GM12874 (cell line): ENCODE results near the gene SP8.

Experiments
- TF ChIP-seq, protein P1 (sequence below): IDR thresholded peaks from 2 replicates; pipeline ENCODE4 v1.5.1; 2011; ENCODE audit warnings: low read depth, mild to moderate bottlenecking, control low read depth, low read length, moderate library complexity; ENCODE audit not compliant: insufficient read depth

The SP8 gene

DNA sequence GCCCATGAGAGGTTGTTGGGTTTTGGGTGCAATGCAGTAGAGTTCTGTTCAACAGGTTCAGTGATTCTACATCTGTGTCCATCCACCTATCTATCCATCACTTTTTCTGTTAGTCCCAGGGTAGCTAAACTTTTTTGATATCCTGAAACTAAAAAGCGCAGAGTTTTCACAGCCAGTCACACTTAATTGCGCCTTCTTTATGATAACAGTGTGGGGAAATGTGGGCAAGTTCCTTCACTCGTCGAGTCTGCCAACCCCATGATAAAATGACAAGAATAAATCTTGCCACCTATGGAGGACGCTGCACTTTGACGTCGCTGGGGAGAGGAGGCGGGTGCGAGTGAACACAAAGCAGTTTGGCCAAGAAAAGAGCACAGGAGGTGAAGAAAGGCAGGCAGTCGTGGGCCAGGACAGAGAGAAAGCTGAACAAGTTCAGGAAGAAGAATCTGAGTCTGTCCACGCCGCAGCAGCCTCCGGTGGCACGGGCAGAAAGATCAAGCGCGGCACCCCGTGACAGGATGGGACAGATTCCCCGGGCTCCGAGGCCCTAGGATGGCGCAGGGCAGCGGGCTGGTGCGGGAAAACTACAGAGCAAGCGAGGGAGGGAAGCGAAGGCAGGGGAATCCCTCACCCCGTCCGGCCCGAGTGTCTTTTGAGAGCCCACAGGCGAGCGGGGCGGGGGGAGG lies 9.2 kb downstream of the SP8 start:
- TF ChIP-seq, protein P1, sequence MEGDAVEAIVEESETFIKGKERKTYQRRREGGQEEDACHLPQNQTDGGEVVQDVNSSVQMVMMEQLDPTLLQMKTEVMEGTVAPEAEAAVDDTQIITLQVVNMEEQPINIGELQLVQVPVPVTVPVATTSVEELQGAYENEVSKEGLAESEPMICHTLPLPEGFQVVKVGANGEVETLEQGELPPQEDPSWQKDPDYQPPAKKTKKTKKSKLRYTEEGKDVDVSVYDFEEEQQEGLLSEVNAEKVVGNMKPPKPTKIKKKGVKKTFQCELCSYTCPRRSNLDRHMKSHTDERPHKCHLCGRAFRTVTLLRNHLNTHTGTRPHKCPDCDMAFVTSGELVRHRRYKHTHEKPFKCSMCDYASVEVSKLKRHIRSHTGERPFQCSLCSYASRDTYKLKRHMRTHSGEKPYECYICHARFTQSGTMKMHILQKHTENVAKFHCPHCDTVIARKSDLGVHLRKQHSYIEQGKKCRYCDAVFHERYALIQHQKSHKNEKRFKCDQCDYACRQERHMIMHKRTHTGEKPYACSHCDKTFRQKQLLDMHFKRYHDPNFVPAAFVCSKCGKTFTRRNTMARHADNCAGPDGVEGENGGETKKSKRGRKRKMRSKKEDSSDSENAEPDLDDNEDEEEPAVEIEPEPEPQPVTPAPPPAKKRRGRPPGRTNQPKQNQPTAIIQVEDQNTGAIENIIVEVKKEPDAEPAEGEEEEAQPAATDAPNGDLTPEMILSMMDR: no peak

DNA sequence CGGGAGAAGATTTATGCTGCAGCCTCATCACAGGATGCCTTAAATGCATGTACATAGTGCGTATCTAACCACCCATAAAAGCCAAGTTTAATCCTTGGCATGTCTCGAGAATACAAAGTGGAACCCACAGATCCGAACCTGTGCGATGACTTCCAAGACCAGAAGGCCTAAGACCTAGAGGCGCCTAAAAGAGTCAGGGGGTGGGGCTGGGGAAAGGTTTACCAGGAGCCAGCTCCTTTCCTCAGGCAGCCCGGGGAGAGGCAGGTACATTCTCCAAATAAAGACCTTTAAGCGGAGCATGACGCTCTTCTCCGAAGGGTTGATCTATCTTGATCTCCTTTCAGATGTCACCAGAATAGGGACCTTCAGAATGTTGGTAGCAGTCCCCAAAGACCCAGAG lies 9.7 kb downstream of the SP8 start:
- TF ChIP-seq, protein P1: no peak

DNA sequence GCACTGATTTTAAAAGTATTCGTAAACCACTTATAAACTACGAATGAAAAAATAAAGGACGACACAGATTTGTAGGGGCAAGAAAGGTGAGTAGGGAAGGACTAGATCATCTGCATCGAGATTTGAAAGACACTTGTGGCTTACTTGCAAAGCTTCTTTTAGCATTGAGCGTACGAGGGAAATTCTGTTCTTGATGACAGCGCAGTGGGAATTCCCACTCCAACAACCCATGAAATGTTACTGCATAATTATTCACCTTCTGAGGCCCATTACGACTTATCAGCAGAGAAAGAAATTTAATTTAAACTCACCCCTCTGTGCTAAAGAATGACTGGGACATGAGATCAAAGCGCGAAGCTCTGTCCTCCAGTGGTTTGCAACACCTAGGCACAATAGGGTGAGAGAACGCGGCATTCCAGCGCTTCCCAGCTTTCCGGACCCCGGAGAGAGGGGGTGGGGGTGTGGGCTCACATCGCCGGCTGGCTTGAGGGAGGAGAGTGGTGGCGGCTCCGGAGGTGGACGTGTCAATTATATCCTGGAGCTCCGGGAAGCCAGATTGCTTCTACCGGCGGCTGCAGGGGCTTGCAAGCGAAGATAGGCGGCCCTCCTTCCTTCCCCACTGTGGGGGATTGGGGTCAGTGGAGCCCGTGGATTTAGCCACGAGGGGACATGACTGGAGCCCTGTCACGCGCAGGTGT lies 10.3 kb downstream of the SP8 start:
- TF ChIP-seq, protein P1: no peak

DNA sequence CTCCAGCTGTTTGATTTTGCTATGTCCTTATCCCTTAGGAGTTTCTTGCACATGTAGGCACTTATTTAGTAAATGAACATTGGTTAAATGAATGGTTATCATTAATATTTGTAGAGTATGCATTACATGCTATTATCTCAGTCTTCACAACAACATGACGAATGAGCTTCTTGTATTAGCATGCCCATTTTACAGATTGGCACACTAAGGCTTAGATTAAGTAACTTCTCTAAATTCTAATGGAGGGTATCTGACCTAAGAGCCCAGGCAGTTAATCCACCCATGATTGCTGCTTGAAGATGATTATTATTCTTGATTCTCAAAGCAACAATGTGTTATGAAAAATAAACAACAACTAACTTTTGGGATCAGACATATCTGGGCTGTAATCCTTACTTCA lies 32.7 kb downstream of the SP8 start:
- TF ChIP-seq, protein P1: no peak

DNA sequence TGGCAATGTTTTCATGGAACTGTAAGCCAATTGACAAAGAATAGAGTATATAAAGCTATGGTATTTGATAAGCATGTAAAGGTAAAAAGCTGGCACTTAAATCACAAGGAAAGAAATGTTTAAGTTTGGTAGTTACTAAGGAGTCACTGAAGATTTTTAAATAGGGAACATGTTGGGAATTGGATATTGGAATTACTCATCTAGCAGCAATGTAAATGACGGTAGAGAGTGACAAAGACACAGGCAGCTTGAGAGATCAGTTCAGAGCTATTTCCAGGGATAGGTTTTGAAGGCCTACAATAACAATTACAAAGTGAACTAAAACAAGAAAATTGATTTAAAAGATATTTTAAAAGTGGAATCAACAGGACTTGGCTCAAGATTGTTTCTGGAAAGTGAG lies 36.8 kb downstream of the SP8 start:
- TF ChIP-seq, protein P1: no peak

DNA sequence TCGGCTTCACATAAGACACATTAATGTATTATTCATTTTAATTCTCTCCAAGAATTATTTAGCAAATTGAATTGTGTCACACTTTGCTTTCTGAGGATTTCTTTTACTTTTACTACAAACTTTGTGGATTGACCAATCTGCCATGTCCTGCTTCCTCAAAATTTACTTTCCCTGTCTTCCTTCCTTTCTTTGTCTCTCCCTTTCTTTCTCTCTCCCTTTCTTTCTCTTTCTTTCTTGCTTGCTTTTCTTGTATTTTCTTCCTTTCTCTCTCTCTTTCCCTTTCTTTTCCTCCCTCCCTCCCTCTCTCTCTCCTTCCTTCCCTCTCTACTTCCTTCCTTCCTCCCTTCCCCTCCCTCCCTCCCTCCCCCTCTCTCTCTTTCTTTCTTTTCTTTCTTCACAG lies 37.8 kb downstream of the SP8 start:
- TF ChIP-seq, protein P1: no peak

DNA sequence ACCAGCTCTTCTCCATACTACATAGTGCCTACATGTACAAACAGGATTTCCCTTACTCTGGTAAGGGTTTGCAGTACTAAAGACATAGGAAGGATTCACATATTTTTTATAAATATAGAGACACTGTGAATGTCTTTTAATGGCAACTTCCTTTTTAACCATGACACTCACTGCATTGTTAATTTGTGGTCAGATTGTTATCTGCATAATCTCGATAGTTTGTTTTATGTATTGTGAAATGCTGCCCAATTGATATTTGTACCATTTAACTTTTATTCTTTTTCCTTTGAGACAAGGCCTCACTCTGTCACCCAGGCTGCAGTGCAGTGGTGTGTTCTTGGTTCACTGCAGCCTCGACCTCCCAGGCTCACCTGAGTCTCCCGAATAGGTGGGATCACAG lies 39.7 kb downstream of the SP8 start:
- TF ChIP-seq, protein P1: no peak
